Neural progenitor cell (in vitro differentiated cells): ENCODE data around the gene TMEM9B.

Source experiments
- EZH2 ChIP-seq: fragments of 200-600 bp; sonication (generic); IDR thresholded peaks from 2 replicates; pipeline ENCODE4 v1.6.1; 2017; ENCODE audit warnings: antibody characterized with exemption, mild to moderate bottlenecking, moderate library complexity
- TF ChIP-seq, protein P1 (sequence below): fragments of 200-600 bp; sonication (generic); IDR thresholded peaks from 2 replicates; pipeline ENCODE4 v1.5.1; 2017; ENCODE audit warnings: antibody characterized with exemption, mild to moderate bottlenecking

DNA sequence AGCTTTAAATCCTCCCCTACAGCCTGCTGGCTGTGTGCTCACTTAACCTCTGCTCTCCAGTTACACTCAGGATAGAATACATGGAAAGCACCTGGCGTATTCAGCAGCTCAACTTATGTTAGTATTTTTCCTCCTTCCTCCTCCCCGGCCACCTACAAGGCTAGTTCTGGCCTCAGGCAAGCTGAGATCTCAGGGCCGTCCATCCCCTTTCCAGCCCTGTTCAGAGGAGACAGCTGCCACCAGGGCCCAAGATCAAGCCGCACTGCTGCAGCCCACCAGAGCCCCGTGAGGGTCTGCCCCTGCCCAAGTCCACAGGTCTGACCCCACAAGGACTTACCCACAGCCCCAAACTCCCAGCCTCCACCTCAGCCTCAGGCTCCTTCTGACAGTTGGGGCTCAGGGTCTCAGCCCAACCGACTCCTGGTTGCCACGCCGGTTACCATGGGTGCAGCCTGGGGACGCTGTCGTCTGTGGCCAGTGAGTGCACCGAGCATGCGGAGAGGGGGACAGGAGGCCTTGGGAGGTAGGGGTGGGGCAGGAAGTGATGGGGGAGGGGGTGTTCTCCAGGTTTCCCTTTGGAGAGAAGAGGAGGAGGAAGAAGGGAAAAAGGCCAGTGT is 31.6 kb downstream of the TMEM9B start, which contains the start of gene C11orf16:
- TF ChIP-seq, protein P1, sequence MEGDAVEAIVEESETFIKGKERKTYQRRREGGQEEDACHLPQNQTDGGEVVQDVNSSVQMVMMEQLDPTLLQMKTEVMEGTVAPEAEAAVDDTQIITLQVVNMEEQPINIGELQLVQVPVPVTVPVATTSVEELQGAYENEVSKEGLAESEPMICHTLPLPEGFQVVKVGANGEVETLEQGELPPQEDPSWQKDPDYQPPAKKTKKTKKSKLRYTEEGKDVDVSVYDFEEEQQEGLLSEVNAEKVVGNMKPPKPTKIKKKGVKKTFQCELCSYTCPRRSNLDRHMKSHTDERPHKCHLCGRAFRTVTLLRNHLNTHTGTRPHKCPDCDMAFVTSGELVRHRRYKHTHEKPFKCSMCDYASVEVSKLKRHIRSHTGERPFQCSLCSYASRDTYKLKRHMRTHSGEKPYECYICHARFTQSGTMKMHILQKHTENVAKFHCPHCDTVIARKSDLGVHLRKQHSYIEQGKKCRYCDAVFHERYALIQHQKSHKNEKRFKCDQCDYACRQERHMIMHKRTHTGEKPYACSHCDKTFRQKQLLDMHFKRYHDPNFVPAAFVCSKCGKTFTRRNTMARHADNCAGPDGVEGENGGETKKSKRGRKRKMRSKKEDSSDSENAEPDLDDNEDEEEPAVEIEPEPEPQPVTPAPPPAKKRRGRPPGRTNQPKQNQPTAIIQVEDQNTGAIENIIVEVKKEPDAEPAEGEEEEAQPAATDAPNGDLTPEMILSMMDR = no peak
- TF ChIP-seq EZH2 = no peak
